Glomerular visceral epithelial cell (primary cell): ENCODE measurements around the gene RELB.

ENCODE experiments used
- DNase-seq: peaks from one replicate; pipeline ENCODE4 v3.0.0-alpha.2; 2016; ENCODE audit errors: extremely low spot score

The RELB gene

GRCh38 chr19:45020071-45020470 is 18.8 kb downstream of the RELB start:
- DNase-seq, result no peak

- DNase-seq, result no peak
These were observed 20.7 kb downstream of the RELB start for GRCh38 chr19:45021971-45022370.

- DNase-seq, result no peak
These were observed 21.8 kb downstream of the RELB start for GRCh38 chr19:45023048-45023447.

GRCh38 chr19:45025264-45025663 is 24.0 kb downstream of the RELB start:
- no peak for DNase-seq

- no peak for DNase-seq
These were observed 26.1 kb downstream of the RELB start for GRCh38 chr19:45027371-45027770.

GRCh38 chr19:45030825-45031224 is 29.6 kb downstream of the RELB start:
- DNase-seq, result no peak

- no peak for DNase-seq
These were observed 31.2 kb downstream of the RELB start for GRCh38 chr19:45032421-45032820.

- no peak for DNase-seq
These were observed 34.5 kb downstream of the RELB start for GRCh38 chr19:45035755-45036154.

- DNase-seq, result no peak
These were observed 36.3 kb downstream of the RELB start for GRCh38 chr19:45037393-45038169.

- peak; percentile 89 for DNase-seq
These were observed 37.9 kb downstream of the RELB start, which contains the start of gene CLASRP for GRCh38 chr19:45038931-45039893. TSS of gene CLASRP (plus strand) at chr19:45039045. CDS start at chr19:45040213, 1,168 bp downstream.

GRCh38 chr19:45040059-45040771 is 39.0 kb downstream of the RELB start:
- no peak for DNase-seq

- DNase-seq, result no peak
These were observed 39.9 kb downstream of the RELB start for GRCh38 chr19:45041125-45041524.

GRCh38 chr19:45045671-45046353 is 44.5 kb downstream of the RELB start:
- DNase-seq, result no peak

GRCh38 chr19:45046355-45046754 is 45.1 kb downstream of the RELB start:
- no peak for DNase-seq

GRCh38 chr19:45047188-45047797 is 46.0 kb downstream of the RELB start:
- DNase-seq, result no peak

GRCh38 chr19:45049073-45049736 is 47.9 kb downstream of the RELB start:
- DNase-seq, result no peak

- no peak for DNase-seq
These were observed 48.8 kb downstream of the RELB start for GRCh38 chr19:45050036-45050435.

- no peak for DNase-seq
These were observed 50.8 kb downstream of the RELB start for GRCh38 chr19:45051929-45052579.

- DNase-seq, result no peak
These were observed 55.6 kb downstream of the RELB start for GRCh38 chr19:45056831-45057230.

- DNase-seq, result no peak
These were observed 56.2 kb downstream of the RELB start for GRCh38 chr19:45057444-45057843.
